Ascending aorta (tissue), 2 donors: ENCODE data around the gene MBIP. TPM values are rescaled to one million over a fixed set of nuclear protein-coding genes. Genes with fewer than 3 reads are reported as not detected.

Experiments
- DNase-seq, 2 donors: peaks; one replicate each; pipeline ENCODE4 v3.0.0-alpha.2; 2019; ENCODE audit warnings: low spot score in 2 of 2
- H3K27ac ChIP-seq, 2 donors: fragments of 200-600 bp; sonication (generic); one replicate each; pipeline ENCODE4 v1.5.1; 2016 to 2017; ENCODE audit warnings: mild to moderate bottlenecking in 1 of 2
- H3K27me3 ChIP-seq: fragments of 200-600 bp; sonication (generic); one replicate; pipeline ENCODE4 v1.5.1; 2017
- H3K36me3 ChIP-seq, 2 donors: fragments of 200-600 bp; sonication (generic); one replicate each; pipeline ENCODE4 v1.5.1; 2016
- H3K4me1 ChIP-seq, 2 donors: fragments of 200-600 bp; sonication (generic); one replicate each; pipeline ENCODE4 v1.5.1; 2016 to 2017; ENCODE audit warnings: mild to moderate bottlenecking in 1 of 2
- H3K4me3 ChIP-seq, 2 donors: fragments of 200-600 bp; sonication (generic); one replicate each; pipeline ENCODE4 v1.5.1; 2016 to 2017; ENCODE audit warnings: mild to moderate bottlenecking in 1 of 2
- H3K9me3 ChIP-seq, 2 donors: fragments of 200-600 bp; sonication (generic); one replicate each; pipeline ENCODE4 v1.5.1; 2016
- intact Hi-C: fragments of 100-400 bp; cut with DNase I; formaldehyde crosslinking; loops from one replicate; pipeline ENCODE4 v1.15.1; 2023
- total RNA-seq: library from RNA; depleted of rRNA; stranded (reverse); fragments of >200 nt; gene quantifications from one replicate; pipeline ENCODE4 v1.1.0, GENCODE V29; 2016
- TF ChIP-seq, protein P1 (sequence below), 3 experiments: fragments of 200-600 bp in 2 of 3; fragments of 450-650 bp in 1 of 3; sonication (generic) in 2 of 3; IDR thresholded peaks; one replicate each; pipeline ENCODE4 v1.5.1; 2016 to 2019; ENCODE audit warnings: antibody characterized with exemption in 3 of 3, mild to moderate bottlenecking in 1 of 3, moderate library complexity in 1 of 3

MBIP gene
- total RNA-seq, 1 donor from 2014 or later: 2.2 TPM

DNA sequence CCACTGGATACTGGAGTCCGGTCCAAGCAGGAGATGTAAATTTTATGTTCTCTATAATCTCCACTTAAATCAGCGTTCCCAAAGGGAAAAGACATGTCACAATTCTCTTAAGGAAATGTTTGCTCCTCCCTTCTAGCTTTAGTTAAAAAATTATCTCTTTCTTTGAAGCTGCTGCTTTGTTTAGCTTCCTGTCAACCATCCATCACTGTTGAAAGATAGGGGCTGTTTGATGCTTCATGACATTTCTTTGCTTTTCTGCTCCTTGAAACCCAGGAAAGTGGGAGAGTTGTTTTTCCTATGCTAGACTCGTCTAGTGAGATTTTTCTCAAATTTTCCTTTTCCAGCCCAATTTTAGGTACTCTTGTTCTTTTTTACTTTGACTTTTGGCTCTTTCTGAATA is 31.9 kb downstream of the MBIP start:
- H3K4me1 ChIP-seq: no peaks in the 10 kb centered on the region
- no peaks in the 10 kb centered on the region for H3K9me3 ChIP-seq
- H3K36me3 ChIP-seq: no peaks in the 10 kb centered on the region
- H3K27ac ChIP-seq: no peak overlapping the region
- TF ChIP-seq, protein P1, sequence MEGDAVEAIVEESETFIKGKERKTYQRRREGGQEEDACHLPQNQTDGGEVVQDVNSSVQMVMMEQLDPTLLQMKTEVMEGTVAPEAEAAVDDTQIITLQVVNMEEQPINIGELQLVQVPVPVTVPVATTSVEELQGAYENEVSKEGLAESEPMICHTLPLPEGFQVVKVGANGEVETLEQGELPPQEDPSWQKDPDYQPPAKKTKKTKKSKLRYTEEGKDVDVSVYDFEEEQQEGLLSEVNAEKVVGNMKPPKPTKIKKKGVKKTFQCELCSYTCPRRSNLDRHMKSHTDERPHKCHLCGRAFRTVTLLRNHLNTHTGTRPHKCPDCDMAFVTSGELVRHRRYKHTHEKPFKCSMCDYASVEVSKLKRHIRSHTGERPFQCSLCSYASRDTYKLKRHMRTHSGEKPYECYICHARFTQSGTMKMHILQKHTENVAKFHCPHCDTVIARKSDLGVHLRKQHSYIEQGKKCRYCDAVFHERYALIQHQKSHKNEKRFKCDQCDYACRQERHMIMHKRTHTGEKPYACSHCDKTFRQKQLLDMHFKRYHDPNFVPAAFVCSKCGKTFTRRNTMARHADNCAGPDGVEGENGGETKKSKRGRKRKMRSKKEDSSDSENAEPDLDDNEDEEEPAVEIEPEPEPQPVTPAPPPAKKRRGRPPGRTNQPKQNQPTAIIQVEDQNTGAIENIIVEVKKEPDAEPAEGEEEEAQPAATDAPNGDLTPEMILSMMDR (IDR thresholded peaks at IDR 0.05): no peak
- intact Hi-C loops: no loop called here
- no peaks in the 10 kb centered on the region for H3K27me3 ChIP-seq
- DNase-seq: no peak
- H3K4me3 ChIP-seq: no peak overlapping the region

DNA sequence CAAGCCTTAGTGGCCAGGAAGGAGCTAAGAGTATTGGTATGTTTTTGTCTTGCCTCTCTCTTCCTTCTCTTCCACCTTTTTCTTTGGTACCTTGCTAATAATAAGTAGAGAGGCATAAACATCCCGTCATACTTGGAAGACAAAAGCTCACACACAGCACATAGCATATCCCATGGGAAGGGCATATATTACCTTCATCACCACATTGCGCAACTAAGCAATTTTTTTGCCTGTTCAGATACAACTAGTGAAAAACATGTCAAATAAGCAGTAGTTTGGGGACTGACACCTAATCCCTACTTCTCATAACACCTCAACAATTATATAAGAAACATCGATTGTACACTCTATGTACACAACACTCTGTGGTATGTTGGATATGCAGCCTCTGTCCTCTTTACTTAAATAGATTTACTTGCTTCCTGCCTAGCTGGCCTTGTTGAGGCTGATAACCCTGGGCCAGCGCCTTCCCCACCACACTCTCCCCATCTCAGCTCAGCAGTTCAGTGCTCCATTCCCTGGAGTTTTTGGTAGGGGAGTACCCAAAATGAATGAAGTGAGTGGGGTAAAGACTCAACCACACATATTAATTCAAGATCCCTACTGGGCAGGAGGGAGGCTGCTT is 35.4 kb downstream of the MBIP start:
- DNase-seq: no peak
- H3K36me3 ChIP-seq: no peaks in the 10 kb centered on the region
- H3K4me3 ChIP-seq: no peak overlapping the region
- H3K9me3 ChIP-seq: no peaks in the 10 kb centered on the region
- H3K27ac ChIP-seq: no peak overlapping the region
- no peaks in the 10 kb centered on the region for H3K27me3 ChIP-seq
- intact Hi-C loops: no loop called here
- TF ChIP-seq, protein P1 (IDR thresholded peaks at IDR 0.05): no peak
- no peaks in the 10 kb centered on the region for H3K4me1 ChIP-seq

DNA sequence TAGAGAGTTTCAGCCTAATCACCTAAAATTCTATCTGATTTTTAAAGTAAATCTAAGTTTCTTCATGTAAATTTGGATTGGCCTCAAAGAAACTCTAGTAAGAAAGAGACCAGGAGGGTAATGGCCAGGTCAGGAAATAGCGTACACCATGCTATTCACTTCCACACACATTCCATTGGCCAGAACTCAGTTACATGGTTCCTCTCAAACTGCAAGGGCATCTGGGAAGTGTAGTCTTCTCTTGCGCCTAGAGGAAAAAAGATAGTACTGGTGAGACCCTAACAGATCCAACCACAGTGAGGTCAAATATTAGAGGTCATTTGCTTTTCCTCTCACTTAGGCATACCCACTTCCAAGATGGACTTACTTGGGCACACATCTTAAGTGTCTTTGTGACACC is 39.1 kb downstream of the MBIP start:
- intact Hi-C loops: no loop called here
- no peaks in the 10 kb centered on the region for H3K27me3 ChIP-seq
- no peaks in the 10 kb centered on the region for H3K9me3 ChIP-seq
- H3K27ac ChIP-seq: no peak overlapping the region
- H3K36me3 ChIP-seq: no peaks in the 10 kb centered on the region
- H3K4me3 ChIP-seq: no peak overlapping the region
- H3K4me1 ChIP-seq: no peaks in the 10 kb centered on the region
- DNase-seq: no peak
- TF ChIP-seq, protein P1 (IDR thresholded peaks at IDR 0.05): no peak

DNA sequence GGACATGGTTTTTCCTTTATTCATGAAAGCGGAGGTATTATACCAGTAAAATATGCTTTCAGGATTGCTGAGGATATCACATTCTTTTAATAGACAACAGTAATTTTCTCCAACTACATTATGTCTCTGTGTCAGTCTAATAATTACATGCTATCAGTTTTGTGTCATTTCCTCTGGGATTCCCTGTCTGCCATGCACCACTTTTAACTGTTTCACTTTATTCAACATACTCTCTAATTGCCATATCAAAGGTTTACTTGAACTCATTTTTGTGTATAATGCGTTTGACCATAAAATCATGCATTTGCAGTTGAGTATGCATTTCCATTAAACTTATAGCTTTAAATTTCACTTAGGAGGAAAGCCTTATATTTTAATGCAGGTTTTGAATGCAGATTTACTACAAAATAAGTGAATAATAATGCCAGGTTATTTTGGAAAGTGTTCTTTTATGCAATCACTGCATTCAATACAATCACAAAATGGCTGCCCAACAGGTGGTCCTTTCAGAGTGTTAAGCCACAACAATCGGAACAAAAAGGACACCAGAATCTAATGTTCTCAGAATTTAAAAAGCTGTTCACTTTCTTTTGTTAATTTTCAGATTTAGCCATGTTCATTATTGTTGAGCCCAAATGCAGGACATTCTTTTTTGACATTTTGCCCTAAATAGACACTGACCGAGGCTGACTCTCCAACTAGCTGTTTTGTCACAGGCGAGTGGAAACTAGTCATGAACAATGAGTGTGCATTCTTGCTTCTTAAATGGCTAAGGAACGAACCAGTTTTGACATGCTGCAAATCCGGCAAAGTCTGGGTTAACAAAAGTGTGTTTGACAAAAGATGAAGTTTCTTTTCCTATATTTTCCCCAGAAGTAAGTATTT is 40.9 kb downstream of the MBIP start:
- Histone ChIP-seq H3K27me3 (no peaks in the 10 kb centered on the region), H3K4me1 (no peaks in the 10 kb centered on the region), H3K4me3 (no peak overlapping the region), H3K27ac (no peak overlapping the region), H3K9me3 (no peaks in the 10 kb centered on the region), H3K36me3 (no peaks in the 10 kb centered on the region)
- intact Hi-C loops: no loop called here
- TF ChIP-seq, protein P1 (IDR thresholded peaks at IDR 0.05): no peak
- no peak for DNase-seq

DNA sequence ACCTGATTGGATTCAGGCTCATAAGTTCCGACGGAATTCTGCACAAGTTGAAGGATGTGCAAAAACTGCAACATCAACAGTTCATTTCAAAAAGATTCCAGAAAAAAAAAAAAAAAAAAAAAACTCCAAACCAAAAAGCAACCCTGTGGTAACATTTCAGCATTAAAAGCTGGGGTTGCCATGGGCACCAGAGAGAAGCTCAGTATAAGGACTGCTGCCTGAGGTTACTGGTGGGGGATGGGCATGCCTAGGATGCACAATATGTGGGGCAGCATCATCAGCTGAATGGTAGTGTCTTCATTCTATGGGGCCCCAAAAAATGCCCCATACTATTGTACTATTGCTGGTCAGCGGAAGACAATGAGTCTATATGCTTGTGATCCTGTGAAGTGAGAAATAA is 44.7 kb downstream of the MBIP start:
- intact Hi-C loops: no loop called here
- Histone ChIP-seq H3K27me3 (no peaks in the 10 kb centered on the region), H3K9me3 (no peaks in the 10 kb centered on the region), H3K27ac (no peak overlapping the region), H3K36me3 (no peaks in the 10 kb centered on the region), H3K4me3 (no peak overlapping the region), H3K4me1 (peaks cover 0 to 4% of the 10 kb centered on the region in 2 donors)
- TF ChIP-seq, protein P1 (IDR thresholded peaks at IDR 0.05): no peak
- DNase-seq: no peak
